Measurements from ENCODE around the gene TMEM39B.
"Not testable (repeated sequence)": the region's sequence is repeated elsewhere in the genome, so short reads cannot be mapped to it uniquely, and the experiment has no call there.

Gene TMEM39B

DNA sequence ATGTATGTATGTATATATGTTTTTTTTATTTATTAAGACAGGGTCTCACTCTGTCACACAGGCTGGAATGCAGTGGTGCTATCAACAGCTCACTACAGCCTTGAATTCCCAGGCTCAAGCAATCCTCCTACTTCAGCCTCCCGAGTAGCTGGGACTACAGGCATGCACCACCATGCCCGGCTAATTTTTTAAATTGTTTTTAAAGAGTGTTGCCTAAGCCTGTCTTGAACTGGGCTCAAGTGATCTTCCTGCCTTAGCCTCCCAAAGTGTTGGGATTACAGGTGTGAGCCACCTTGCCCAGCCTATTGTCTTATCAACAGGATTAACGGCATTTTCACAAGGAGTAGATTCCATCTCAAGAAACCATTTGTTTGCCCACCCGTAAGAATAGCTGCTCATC lies 40.7 kb downstream of the TMEM39B start:
- not testable (repeated sequence) for DNase-seq

DNA sequence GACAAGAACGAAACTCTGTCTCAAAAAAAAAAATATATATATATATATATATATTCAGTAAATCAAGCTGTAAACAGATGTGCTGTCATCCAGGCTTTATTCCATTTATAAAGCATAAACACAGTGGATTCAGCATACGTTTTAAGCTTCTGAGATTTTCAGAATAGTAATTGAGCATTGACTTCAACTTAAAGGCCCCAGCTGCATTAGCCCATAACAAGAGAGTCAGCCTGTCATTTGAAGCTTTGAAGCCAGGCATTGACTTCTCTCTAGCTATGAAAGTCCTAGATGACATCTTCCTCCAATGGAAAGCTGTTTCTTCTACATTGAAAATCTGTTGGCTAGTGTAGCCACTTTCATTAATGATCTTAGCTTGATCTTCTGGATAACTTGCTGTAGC lies 41.7 kb downstream of the TMEM39B start:
- no peak for DNase-seq

DNA sequence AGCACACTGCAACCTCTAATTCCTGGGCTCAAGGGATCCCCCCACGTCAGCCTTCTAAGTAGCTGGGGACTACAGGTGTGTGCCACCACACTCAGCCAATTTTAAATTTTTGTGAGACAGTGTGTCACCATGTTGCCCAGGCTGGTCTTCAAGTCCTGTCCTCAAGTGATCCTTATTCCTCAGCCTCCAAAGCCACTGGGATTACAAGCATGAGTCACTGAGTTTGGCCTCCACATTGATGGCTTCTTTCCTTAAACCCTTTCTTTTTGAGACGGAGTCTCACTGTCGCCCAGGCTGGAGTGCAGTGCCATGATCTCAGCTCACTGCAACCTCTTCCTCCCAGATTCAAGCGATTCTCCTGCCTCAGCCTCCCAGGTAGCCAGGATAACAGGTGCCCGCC lies 42.8 kb downstream of the TMEM39B start:
- DNase-seq, result no peak

DNA sequence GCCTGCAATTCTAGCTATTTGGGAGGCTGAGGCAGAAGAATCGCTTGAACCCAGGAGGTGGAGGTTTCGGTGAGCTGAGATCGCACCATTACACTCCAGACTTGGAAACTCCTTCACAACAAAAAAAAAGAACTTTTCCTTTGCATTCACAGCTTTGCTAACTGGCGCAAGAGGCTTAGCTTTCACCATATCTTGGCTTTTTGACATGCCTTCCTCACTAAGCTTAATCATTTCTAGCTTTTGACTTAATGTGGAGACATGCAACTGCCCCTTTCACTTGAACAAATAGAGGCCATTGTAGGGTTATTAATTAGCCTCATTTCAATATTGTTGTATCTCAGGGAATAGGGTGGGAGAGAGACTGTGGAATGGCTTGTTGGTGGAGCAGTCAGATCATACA lies 43.8 kb downstream of the TMEM39B start:
- no peak for DNase-seq

DNA sequence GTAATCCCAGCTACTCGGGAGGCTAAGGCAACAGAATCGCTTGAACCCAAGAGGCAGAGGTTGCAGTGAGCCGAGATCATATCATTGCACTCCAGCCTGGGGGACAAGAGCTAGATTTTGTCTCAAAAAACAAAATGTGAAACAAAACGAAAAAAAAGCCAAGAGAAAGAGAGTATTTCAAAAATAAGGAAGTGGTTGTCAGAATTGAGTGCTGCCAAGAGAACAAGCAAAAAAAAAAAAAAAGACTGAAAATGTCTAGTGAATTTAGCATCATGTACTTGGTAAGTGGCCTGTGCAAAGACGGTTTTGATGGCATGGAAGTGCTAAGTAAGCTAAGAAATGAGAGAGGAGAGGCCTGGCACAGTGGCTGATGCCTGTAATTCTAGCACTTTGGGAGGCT lies 49.4 kb downstream of the TMEM39B start:
- no peak for DNase-seq

DNA sequence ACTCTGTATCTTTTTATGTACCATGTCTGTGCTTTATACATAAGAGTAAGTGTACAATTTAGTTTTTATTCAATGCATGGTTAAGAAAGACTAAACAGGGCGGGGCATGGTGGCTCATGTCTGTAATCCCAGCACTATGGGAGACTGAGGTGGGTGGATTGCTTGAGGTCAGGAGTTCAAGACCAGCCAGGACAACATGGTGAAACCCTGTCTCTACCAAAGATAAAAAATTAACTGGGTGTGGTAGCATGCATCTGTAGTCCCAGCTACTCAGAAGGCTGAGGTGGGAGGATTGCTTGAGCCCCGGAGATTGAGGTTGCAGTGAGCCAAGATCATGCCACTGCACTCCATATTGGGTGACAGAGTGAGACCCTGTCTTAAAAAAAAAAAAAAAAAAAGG lies 50.6 kb downstream of the TMEM39B start:
- not testable (repeated sequence) for DNase-seq

DNA sequence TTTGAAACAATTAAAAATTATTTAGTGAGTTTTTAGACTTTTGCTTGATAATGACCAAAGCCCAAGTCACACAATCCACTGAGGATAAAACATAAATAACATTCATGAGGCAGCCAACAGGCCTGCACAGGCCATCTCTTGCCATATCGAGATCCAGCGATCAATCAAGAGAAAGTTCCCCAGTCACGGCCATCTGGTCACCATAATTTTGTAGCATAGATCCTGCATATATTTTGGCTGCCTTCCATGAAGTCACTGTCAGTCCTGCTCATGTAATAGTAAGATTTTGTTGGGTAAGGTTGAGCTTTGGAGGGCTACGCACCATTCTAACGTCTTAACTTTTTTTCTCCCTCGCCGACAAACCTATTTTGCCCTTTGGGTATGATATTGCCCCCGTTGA lies 52.6 kb downstream of the TMEM39B start:
- no peak for DNase-seq

DNA sequence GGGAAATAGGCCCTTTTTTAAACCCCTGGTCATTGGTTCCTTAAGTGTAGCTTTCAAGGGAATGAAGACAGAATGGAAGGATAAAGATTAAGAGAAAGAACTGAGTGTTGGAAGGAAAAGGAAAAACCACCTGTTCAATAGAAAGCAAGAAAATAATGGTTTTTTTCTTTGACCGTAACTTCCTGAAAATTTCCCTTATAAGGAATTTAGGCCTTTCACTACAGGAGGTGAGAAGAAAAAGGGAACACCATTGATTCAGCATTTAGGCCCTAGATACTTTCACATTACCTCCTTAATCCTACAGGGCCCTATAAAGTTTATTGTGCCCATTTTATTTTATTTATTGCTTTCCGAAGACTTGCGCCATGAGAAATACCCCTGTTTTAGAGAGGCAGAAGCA lies 54.0 kb downstream of the TMEM39B start:
- DNase-seq, result no peak

DNA sequence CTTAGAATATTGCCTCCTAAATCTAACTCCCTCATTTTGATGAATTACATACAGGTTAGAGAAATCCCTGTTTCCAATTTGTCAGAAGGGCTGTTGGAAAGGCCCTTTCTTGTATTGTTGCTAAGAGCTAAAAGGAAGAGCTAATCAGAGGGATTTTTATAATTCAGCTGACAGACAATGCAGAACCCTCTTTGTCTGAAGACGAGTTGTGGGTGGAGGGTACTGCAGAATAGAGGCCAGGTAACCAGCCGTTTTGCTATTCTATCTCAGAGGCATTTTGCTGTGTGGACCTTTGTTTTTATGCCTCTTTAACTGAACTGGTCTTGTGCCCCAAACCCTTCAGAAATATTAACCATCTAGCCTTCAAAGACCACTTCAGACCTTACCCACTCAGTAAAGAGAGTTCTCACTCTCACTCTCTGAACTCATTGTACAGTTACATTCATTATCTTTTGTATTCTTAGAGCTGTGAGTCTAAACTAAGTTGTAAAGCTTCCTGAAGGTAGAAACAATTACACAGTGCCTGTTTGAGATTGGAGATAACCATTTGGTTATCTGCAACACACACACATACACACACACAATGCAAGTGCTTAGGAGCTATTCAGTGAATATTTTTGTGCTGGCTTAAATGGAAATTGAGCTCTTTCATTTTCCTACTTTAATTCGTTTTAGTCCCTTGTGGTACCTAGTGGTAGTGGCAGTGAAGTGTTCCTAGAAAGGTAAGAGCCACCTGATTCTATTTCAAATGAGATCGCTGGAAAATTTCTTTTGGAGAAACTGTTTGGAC lies 54.9 kb downstream of the TMEM39B start:
- no peak for DNase-seq

DNA sequence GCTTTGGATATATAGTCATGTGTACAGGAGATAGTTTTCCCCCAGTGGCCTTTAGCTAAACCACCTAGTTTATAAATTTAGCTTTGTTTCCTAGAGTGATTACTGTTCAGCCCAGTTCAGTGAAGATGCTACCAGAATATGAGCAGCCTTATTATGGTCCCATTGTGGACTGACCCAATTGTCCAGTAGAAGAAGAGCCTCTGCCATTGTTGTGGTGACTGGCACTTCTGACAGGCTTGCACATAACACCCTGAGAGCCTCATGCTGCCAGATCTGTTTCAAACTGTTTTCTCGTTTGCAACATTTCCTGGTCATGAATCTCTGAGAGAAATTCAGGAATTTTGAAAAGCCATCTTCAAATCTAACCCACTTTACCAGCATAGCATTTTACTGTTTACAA lies 55.7 kb downstream of the TMEM39B start:
- DNase-seq, result no peak

DNA sequence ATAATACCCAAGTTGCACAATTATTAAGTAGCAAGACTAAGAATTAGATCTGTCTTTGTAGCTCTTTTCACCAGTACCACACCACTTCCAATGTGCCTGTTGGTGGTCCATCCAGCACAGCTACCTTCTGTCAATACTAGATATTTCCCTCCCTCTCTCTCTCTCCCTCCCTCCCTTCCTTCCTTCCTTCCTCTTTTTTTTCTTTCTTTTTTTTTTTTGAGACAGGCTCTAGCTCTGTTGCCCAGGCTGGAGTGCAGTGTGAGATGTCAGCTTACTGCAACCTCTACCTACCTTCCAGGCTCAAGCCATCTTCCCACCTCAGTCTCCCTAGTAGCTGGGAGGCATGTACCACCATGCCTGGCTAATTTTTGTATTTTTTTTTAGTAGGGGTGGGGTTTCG lies 56.2 kb downstream of the TMEM39B start:
- DNase-seq, result no peak

DNA sequence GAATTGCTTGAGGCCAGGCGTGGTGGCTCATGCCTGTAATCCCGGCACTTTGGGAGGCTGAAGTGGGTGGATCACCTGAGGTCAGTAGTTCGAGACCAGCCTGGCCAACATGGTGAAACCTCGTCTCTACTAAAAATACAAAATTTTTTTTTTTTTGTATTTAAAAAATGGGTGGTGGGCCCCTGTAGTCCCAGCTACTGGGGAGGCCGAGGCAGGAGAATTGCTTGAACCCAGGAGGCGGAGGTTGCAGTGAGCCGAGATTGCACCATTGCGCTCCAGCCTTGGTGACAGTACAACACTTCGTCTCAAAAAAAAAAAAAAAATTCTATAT lies 61.2 kb downstream of the TMEM39B start:
- not testable (repeated sequence) for DNase-seq

DNA sequence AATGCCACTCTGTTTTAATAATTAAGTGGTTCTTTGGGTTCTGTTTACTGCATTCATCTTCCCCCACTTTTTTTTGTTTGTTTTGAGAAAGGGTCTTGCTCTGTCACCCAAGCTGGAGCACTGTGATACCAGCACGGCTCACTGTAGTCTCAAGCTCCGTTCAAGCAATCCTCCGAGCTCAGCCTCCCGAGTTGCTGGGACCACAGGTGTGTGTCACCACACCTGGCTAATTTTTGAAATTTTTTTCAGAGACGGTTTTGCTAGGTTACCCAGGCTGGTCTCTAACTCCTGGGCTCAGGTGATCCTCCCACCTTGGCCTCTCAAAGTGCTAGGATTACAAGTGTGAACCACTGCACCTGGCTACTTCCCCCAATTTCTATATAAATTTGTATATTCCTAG lies 64.4 kb downstream of the TMEM39B start:
- DNase-seq, result no peak

DNA sequence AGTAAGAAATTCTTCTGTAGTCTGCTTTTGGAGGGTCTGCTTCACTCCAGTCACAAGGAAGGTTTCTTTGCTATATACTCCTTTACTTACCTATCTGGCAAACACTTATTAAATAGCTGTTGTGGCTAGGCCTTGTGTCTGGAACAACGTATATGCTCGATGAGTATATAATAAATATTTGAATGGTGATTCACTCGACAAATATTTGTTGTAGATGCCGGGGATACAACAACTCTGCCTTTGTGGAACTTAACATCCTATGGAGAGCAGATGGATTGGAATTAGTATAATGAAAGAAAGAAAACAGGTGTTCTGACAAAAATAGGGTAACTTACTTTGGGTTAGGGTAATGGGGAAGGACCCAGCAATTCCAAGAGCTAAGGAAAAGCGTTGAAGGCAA lies 66.2 kb downstream of the TMEM39B start:
- no peak for DNase-seq

DNA sequence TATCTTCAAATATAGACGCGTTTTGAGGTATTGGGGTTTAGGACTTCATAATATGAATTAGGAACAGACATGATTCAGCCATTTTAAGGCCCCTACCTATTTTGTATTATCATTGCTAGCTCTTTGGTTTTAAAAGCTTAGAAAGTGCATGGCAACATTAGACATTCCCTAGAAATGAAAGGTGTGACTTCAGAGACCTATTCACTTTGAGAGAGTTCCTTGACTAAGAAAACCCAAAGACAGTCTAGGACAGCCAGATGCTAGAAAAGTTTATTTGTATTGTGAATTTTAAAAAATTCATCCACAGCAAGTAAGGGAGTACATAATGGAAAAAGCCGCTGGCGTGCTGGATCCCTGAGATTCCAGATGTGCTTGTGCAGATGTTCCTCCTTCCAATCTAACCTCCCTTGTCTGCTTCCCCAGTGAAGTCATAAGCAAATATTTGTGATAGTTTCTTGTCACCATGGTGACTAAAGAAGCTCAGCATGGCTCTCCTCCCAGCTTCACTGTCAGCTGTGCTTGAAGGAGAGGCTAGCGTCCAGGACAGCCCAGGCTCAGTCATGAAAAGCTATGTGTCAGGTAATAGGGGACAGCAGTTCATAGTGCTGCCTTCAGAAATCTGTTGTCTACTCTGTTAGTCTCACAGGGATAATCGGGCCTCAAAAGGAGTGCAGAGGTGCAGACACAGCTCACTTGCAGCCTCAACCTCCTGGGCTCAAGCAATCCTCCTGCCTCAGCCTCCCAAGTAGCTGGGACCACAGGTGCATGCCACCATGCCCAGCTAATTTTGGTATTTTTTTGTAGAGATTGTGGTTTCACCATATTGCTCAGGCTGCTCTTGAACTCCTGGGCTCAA lies 69.9 kb downstream of the TMEM39B start:
- no peak for DNase-seq

DNA sequence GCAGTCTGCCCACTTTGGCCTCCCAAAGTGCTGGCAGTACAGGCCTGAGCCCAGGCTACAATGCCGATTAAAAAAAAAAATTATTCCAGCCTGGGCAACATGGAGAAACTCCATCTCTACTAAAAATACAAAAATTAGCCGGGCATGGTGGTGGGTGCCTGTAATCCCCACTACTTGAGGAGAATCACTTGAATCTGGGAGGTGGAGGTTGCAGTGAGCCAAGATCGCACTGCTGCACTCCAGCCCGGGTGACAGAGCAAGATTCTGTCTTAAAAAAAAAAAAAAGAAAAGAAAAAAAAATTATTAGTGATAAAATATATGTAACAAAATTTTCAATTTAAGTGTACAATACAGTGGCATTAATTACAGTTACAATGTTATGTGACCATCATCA lies 70.6 kb downstream of the TMEM39B start:
- not testable (repeated sequence) for DNase-seq

DNA sequence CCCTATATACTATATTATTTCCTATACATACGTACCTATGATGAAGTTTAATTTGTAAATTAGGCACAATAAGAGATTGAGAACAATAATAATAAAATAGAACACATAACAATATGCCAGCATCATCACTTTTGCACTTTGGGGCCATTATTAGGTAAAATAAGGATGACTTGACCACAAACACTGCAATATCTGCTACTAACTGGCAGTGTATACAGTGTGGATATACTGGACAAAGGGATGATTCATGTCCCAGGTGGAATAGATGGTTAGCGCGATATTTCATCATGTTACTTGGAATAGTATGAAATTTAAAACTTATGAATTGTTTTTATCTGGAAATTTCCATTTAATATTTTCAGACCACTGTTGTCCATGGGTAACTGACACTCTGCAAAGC lies 71.3 kb downstream of the TMEM39B start:
- DNase-seq, result no peak

DNA sequence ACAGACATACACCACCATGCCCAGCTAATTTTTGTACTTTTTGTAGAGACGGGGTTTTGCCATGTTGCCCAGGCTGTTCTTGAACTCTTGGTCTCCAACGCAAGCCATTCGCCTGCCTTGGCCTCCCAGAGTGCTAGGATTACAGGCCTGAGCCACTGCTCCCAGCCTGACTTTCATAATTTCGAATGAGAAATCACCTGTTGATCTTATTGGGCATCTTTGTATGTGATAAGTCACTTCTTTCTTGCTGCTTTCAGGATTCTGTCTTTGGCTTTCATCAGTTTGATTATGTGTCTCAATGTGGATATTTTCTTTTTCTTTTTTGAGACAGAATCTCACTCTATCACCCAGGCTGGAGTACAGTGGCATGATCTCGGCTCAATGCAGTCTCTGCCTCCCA lies 75.1 kb downstream of the TMEM39B start:
- not testable (repeated sequence) for DNase-seq

DNA sequence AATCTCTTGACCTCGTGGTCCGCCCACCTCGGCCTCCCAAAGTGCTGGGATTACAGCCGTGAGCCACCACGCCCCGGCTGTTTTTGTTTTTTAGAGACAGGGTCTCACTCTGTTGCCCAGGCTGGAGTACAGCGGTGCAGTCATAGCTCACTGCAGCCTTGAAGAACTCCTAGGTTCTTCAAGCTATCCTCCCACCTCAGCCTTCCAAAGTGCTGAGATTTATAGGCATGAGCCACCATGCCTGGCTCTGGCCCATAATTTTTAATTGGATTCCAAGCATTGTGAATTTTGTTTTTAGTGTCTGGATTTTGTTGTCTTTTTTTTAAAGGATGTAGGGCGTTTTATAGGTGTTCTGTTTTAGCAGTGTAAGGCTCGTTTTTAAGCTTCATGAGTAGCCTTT lies 78.1 kb downstream of the TMEM39B start:
- no peak for DNase-seq

DNA sequence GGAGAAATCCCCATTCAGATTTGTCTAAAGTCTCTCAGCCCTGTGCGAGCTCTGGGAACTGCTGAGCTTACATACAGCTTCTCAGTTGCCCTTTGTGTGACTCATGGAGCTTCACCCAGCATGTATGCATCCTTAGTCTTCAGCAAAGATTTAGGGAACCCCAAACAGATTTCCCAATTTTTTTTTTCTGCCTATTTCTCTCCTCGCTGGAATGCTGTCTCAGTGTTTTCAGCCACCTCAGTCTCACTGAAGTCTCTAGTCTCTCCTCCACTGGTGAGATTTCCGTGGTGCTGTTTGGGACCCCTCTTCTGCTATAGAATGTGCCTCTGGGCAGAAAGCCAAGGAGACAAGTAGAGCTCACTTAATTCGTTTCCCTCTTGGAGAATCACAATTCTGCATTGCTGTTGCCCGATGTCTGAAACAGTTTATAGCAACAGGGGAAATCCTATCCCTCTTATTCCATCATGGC lies 78.6 kb downstream of the TMEM39B start:
- peak; percentile 18 for DNase-seq
